A172 (cell line): ENCODE results near the gene TBC1D19. TPM values are rescaled to one million over a fixed set of nuclear protein-coding genes. Genes with fewer than 3 reads are reported as not detected.
A peak's percentile ranks its signal among the peaks of the same experiment; 100 is the strongest.
"Not testable (repeated sequence)": the region's sequence is repeated elsewhere in the genome, so short reads cannot be mapped to it uniquely, and the experiment has no call there.

ENCODE experiments used
- DNase-seq: peaks from one replicate; pipeline ENCODE4 v3.0.0-alpha.2; 2015; ENCODE audit warnings: low spot score
- total RNA-seq: library from RNA; depleted of rRNA; stranded (reverse); fragments of >200 nt; shearing (Covaris generic); gene quantifications from 2 replicates; pipeline ENCODE4 v1.2.3, GENCODE V29; 2014; rRNA removed

TBC1D19 gene
- 14.1 and 15.8 TPM in 2 replicates for total RNA-seq

GRCh38 chr4:26583865-26584652 lies at the start of gene TBC1D19:
TBC1D19 (plus strand) TSS chr4:26584084; CDS start chr4:26584194, 110 bp downstream.
- DNase-seq = peak; percentile 77

- DNase-seq = no peak
These were observed 40.9 kb upstream of the TBC1D19 start for GRCh38 chr4:26542991-26543390.

GRCh38 chr4:26544421-26544820 lies 39.5 kb upstream of the TBC1D19 start:
- no peak for DNase-seq

GRCh38 chr4:26548379-26548778 lies 35.5 kb upstream of the TBC1D19 start:
- not testable (repeated sequence) for DNase-seq

GRCh38 chr4:26557164-26557563 lies 26.7 kb upstream of the TBC1D19 start:
- DNase-seq = peak; percentile 47

- no peak for DNase-seq
These were observed 25.6 kb upstream of the TBC1D19 start for GRCh38 chr4:26558166-26558895.

- DNase-seq = no peak
These were observed 17.8 kb upstream of the TBC1D19 start for GRCh38 chr4:26566133-26566532.

GRCh38 chr4:26568446-26568994 lies 15.4 kb upstream of the TBC1D19 start:
- DNase-seq = peak; percentile 80

- no peak for DNase-seq
These were observed 13.3 kb upstream of the TBC1D19 start for GRCh38 chr4:26570596-26570995.

- no peak for DNase-seq
These were observed 10.5 kb upstream of the TBC1D19 start for GRCh38 chr4:26573389-26573794.

- DNase-seq = no peak
These were observed 9.3 kb upstream of the TBC1D19 start for GRCh38 chr4:26574563-26574962.

- peak; percentile 26 for DNase-seq
These were observed 7.6 kb upstream of the TBC1D19 start for GRCh38 chr4:26576231-26576739.

- DNase-seq = no peak
These were observed 6.8 kb upstream of the TBC1D19 start for GRCh38 chr4:26577066-26577465.

GRCh38 chr4:26579169-26579568 lies 4.7 kb upstream of the TBC1D19 start:
- DNase-seq = no peak

- DNase-seq = not testable (repeated sequence)
These were observed 2.5 kb upstream of the TBC1D19 start for GRCh38 chr4:26581341-26581740.

GRCh38 chr4:26583538-26583864 lies 383 bp upstream of the TBC1D19 start:
- no peak for DNase-seq

GRCh38 chr4:26584725-26585124 lies 841 bp downstream of the TBC1D19 start:
- no peak for DNase-seq

- no peak for DNase-seq
These were observed 5.8 kb downstream of the TBC1D19 start for GRCh38 chr4:26589705-26590104.

- peak; percentile 15 for DNase-seq
These were observed 6.8 kb downstream of the TBC1D19 start for GRCh38 chr4:26590639-26591038.

- DNase-seq = not testable (repeated sequence)
These were observed 9.7 kb downstream of the TBC1D19 start for GRCh38 chr4:26593557-26593956.

- no peak for DNase-seq
These were observed 10.5 kb downstream of the TBC1D19 start for GRCh38 chr4:26594371-26594770.

- DNase-seq = no peak
These were observed 10.9 kb downstream of the TBC1D19 start for GRCh38 chr4:26594778-26595177.

- DNase-seq = no peak
These were observed 13.0 kb downstream of the TBC1D19 start for GRCh38 chr4:26596843-26597242.
